HAP-1 (cell line): ENCODE results near the gene ZNF462.

Experiments used
- DNase-seq, 2 experiments: peaks; one replicate each; pipeline ENCODE4 v3.0.0-alpha.2; 2016 to 2020; ENCODE audit warnings: low spot score in 2 of 2
- H3K27me3 ChIP-seq: fragments of 250-450 bp; sonication (Bioruptor Pico); 2 replicates; pipeline ENCODE4 v1.5.1; 2020; ENCODE audit warnings: low read depth, mild to moderate bottlenecking, moderate library complexity
- H3K36me3 ChIP-seq: fragments of 250-450 bp; sonication (Bioruptor Pico); replicated peaks from 2 replicates; pipeline ENCODE4 v1.5.1; 2020; ENCODE audit warnings: mild to moderate bottlenecking
- H3K4me1 ChIP-seq: fragments of 250-450 bp; sonication (Bioruptor Pico); 2 replicates; pipeline ENCODE4 v1.5.1; 2020; ENCODE audit warnings: mild to moderate bottlenecking
- H3K4me3 ChIP-seq: fragments of 250-450 bp; sonication (Bioruptor Pico); 2 replicates; pipeline ENCODE4 v1.5.1; 2020; ENCODE audit warnings: mild to moderate bottlenecking, moderate library complexity
- H3K9me3 ChIP-seq: fragments of 250-450 bp; sonication (Bioruptor Pico); 2 replicates; pipeline ENCODE4 v1.5.1; 2020; ENCODE audit warnings: mild to moderate bottlenecking, moderate library complexity
- in situ Hi-C: fragments of 300-500 bp; cut with MboI; formaldehyde crosslinking; loops from 3 replicates; pipeline ENCODE4 v1.14.3; 2020; ENCODE audit warnings: low sequenced_read_pairs, inconsistent platforms, mixed read lengths

Gene ZNF462

GRCh38 chr9:106932178-106932577 is 69.2 kb downstream of the ZNF462 start:
- no peak overlapping the region for H3K4me3 ChIP-seq
- peaks cover 21% of the 10 kb centered on the region for H3K4me1 ChIP-seq
- no peak for DNase-seq
- no peaks in the 10 kb centered on the region for H3K9me3 ChIP-seq
- no peaks in the 10 kb centered on the region for H3K27me3 ChIP-seq
- in situ Hi-C loops = no loop called here
- H3K36me3 ChIP-seq = peaks cover 64% of the 10 kb centered on the region

GRCh38 chr9:106932675-106933074 is 69.7 kb downstream of the ZNF462 start:
- DNase-seq = no peak
- in situ Hi-C loops = no loop called here
- no peaks in the 10 kb centered on the region for H3K9me3 ChIP-seq
- H3K36me3 ChIP-seq = peaks cover 62% of the 10 kb centered on the region
- peaks cover 21% of the 10 kb centered on the region for H3K4me1 ChIP-seq
- no peaks in the 10 kb centered on the region for H3K27me3 ChIP-seq
- no peak overlapping the region for H3K4me3 ChIP-seq

DNA sequence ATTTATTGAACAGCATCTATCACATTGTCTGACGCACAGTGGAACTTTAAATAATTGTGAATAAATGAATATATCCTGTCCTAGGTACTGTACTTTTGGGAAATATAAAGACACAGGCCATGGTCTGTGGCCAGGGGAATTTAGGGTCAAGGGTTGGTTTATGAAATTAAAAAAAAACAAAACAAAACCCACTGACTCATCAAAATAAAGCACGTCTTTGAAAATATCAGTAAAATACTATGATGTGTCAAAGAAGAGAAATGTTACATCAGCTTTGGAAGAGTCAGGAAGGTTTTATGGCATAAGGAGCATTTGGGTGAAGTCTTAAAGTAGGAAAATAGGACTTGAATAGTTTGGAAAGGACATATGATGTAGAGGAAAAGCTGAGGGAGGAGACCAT is 70.5 kb downstream of the ZNF462 start:
- H3K27me3 ChIP-seq = no peaks in the 10 kb centered on the region
- peaks cover 62% of the 10 kb centered on the region for H3K36me3 ChIP-seq
- peaks cover 21% of the 10 kb centered on the region for H3K4me1 ChIP-seq
- no peaks in the 10 kb centered on the region for H3K9me3 ChIP-seq
- H3K4me3 ChIP-seq = no peak overlapping the region
- no peak for DNase-seq
- in situ Hi-C loops = no loop called here

- H3K4me3 ChIP-seq = no peak overlapping the region
- H3K4me1 ChIP-seq = peaks cover 21% of the 10 kb centered on the region
- H3K27me3 ChIP-seq = no peaks in the 10 kb centered on the region
- in situ Hi-C loops = no loop called here
- H3K36me3 ChIP-seq = peaks cover 69% of the 10 kb centered on the region
- H3K9me3 ChIP-seq = no peaks in the 10 kb centered on the region
- peak; percentile 79 to 97 for DNase-seq
Measured at GRCh38 chr9:106934442-106935238, 71.7 kb downstream of the ZNF462 start.

GRCh38 chr9:106936680-106937079 is 73.7 kb downstream of the ZNF462 start:
- in situ Hi-C loops = no loop called here
- H3K9me3 ChIP-seq = no peaks in the 10 kb centered on the region
- peaks cover 21% of the 10 kb centered on the region for H3K4me1 ChIP-seq
- H3K4me3 ChIP-seq = no peak overlapping the region
- H3K36me3 ChIP-seq = peaks cover 59% of the 10 kb centered on the region
- no peaks in the 10 kb centered on the region for H3K27me3 ChIP-seq
- DNase-seq = no peak

- Histone ChIP-seq H3K4me3 (no peak overlapping the region), H3K27me3 (no peaks in the 10 kb centered on the region), H3K9me3 (no peaks in the 10 kb centered on the region), H3K4me1 (no peaks in the 10 kb centered on the region; the same call in 1 of the 2 replicates), H3K36me3 (peaks cover 47% of the 10 kb centered on the region)
- in situ Hi-C loops = no loop called here
- no peak for DNase-seq
Measured at GRCh38 chr9:106941916-106942315, 79.0 kb downstream of the ZNF462 start.

DNA sequence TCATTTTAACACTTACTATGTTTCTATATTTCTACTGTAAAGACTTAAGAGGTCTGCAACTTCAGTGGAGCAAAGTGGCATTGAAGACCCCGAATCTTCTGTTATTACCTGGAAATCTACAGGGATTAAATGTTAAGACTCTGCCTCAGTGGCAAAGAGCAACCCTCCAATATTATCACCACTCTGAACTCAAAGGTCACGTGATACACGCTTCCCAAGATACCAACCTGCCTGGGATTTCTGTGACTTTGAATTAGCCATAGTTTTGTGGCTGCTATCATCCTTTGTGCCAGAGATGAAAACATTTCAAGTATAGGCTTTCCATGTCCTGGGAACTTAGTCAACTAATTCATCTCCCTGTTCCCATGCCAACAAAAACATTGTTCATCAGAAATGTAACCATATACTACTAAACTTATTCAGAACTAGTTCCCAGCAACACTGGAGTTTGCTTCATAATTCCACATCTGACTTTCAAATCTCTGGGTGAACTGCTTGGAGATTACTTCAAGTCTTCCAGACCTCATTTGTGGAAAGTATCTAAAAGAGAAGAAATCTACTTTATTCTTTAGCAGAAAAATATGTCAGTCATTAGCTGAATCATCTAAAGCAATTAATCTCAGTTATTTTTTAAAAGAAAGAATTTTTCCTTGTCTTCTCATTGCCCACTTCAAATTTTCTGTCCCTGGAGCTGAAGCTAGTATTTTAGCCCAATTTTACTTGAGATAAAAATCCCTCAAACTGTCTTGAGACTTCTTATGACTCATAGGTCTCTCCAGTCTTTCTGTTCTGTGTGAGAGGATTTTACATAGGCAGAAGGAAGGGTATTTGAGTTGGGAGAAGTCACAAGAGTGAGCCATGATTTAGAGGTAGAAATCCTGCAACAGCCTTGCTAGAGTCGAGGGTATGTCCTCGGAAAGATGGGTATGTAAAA is 83.0 kb downstream of the ZNF462 start:
- in situ Hi-C loops = no loop called here
- no peak overlapping the region for H3K4me3 ChIP-seq
- H3K27me3 ChIP-seq = no peaks in the 10 kb centered on the region
- no peaks in the 10 kb centered on the region for H3K9me3 ChIP-seq
- H3K36me3 ChIP-seq = peaks cover 18% of the 10 kb centered on the region
- DNase-seq = no peak
- H3K4me1 ChIP-seq = peaks cover 4% of the 10 kb centered on the region

DNA sequence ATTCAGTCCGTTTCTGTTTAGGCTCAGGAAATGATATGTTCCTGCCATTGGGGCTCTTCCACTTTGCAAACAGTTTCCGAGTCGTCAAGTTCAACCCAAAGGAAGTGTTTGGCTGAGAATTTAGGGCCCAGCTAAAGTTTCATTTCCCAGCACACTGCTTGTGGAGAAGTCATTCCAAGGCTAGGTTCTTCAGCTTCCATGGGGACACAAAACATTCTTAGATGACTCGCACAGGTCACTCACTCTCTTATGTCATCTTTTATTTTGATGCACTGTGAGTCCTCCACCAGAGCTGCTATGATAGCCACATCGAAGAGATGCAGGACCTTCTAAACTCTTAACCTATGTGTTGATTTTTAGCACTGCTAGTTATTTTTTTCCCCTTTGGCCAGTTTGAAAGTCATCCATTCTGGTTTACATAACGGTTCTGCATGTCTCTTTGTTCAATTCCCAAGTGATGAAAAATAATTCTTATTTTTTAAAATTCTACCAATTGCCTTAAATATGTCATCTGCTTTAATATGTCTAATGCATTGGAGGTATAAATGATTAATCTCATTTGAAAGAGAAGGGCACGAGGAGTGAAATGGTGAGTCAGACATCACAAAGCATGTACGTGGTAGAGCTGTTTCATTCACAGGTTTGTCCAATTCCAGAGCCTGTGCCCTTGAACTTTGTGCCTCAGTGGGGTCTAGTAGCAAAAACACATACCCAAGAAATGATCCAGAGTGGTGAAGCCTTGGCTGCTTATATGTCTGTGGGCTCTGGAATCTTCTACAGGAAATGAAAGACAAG is 84.3 kb downstream of the ZNF462 start:
- in situ Hi-C loops = no loop called here
- Histone ChIP-seq H3K9me3 (no peaks in the 10 kb centered on the region), H3K36me3 (peaks cover 18% of the 10 kb centered on the region), H3K4me3 (no peak overlapping the region), H3K4me1 (peaks cover 4% of the 10 kb centered on the region), H3K27me3 (no peaks in the 10 kb centered on the region)
- no peak for DNase-seq

GRCh38 chr9:106953174-106953573 is 90.2 kb downstream of the ZNF462 start:
- in situ Hi-C loops = no loop called here
- peaks cover 4% of the 10 kb centered on the region; the same call in 1 of the 2 replicates for H3K4me1 ChIP-seq
- H3K4me3 ChIP-seq = no peak overlapping the region
- H3K27me3 ChIP-seq = no peaks in the 10 kb centered on the region
- no peak for DNase-seq
- H3K9me3 ChIP-seq = no peaks in the 10 kb centered on the region
- H3K36me3 ChIP-seq = peaks cover 10% of the 10 kb centered on the region

DNA sequence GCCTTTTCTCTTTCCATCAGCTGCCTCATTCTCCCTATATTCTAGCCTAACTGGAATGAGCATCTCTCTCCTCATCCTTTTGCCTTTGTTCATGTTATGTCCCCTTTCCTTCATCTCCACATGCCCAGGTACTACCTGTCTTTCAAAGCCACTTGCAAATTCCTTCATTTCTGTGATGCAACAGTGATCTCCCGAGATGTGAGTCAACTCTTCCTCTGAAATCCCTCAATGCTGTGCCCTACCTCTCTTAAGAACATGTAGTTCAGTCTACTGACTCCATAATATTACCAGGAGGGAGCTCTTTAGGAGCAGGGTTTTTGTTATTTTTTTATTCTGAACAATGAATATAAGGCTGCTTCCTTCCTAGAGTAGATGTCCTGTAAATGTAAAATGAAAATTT is 91.6 kb downstream of the ZNF462 start:
- H3K4me1 ChIP-seq = no peaks in the 10 kb centered on the region; the same call in 1 of the 2 replicates
- H3K4me3 ChIP-seq = no peak overlapping the region
- no peaks in the 10 kb centered on the region for H3K9me3 ChIP-seq
- DNase-seq = no peak
- in situ Hi-C loops = no loop called here
- H3K27me3 ChIP-seq = no peaks in the 10 kb centered on the region
- H3K36me3 ChIP-seq = peaks cover 13% of the 10 kb centered on the region

- H3K36me3 ChIP-seq = peaks cover 15% of the 10 kb centered on the region
- in situ Hi-C loops = no loop called here
- H3K27me3 ChIP-seq = no peaks in the 10 kb centered on the region
- DNase-seq = no peak
- no peak overlapping the region for H3K4me3 ChIP-seq
- H3K4me1 ChIP-seq = no peaks in the 10 kb centered on the region
- H3K9me3 ChIP-seq = no peaks in the 10 kb centered on the region
Measured at GRCh38 chr9:106954974-106955850, 92.2 kb downstream of the ZNF462 start.

DNA sequence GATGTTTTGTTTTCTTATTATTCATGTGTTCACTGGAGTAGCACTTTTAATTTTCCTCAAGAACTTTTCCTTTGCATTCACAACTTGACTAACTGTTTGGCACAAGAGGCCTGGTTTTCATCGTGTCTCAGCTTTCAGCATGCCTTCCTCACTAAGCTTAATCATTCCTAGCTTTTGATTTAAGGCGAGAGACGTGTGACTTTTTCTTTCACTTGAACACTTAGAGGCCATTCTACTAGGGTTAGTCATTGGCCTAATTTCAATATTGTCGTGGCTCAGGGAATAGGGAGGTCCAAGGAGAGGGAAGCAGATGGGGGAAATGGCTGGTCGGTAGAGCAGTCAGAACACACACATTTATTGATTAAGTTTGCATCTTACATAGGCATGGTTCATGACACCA is 94.0 kb downstream of the ZNF462 start:
- Histone ChIP-seq H3K27me3 (no peaks in the 10 kb centered on the region), H3K4me3 (no peak overlapping the region), H3K36me3 (peaks cover 15% of the 10 kb centered on the region), H3K4me1 (no peaks in the 10 kb centered on the region; the same call in 1 of the 2 replicates), H3K9me3 (no peaks in the 10 kb centered on the region)
- in situ Hi-C loops = no loop called here
- no peak for DNase-seq
